GM21515 (cell line): ENCODE measurements around the gene MRPL28.
"Not testable (repeated sequence)": the region's sequence is repeated elsewhere in the genome, so short reads cannot be mapped to it uniquely, and the experiment has no call there.

Source experiments
- ATAC-seq: cut with Tn5 transposase; IDR thresholded peaks from one replicate; pipeline ENCODE4 v1.9.1; 2021; ENCODE audit not compliant: unreplicated experiment

The MRPL28 gene

GRCh38 chr16:341095-341973 lies 29.0 kb downstream of the MRPL28 start:
- ATAC-seq = not testable (repeated sequence)

GRCh38 chr16:340370-341091 lies 29.8 kb downstream of the MRPL28 start:
- ATAC-seq = no peak

DNA sequence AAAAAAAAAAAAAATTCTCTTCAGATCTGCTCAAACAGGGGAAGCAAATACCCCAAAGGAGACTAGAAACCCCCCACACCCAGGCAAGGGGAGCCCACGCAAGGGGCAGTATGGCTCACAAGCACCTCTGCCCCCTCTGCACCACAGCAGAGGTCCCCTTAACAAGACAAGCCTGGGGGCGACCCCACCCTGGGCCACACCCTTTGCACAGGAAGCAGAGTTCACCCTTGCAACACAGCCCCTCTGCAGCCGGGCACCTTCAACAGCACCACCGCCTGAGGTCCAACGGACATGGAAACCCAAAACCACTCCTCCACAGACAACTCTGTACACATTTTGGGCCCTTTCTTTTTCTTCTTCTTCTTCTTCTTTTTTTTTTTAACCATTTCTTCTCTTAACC lies 30.7 kb downstream of the MRPL28 start:
- ATAC-seq = no peak

DNA sequence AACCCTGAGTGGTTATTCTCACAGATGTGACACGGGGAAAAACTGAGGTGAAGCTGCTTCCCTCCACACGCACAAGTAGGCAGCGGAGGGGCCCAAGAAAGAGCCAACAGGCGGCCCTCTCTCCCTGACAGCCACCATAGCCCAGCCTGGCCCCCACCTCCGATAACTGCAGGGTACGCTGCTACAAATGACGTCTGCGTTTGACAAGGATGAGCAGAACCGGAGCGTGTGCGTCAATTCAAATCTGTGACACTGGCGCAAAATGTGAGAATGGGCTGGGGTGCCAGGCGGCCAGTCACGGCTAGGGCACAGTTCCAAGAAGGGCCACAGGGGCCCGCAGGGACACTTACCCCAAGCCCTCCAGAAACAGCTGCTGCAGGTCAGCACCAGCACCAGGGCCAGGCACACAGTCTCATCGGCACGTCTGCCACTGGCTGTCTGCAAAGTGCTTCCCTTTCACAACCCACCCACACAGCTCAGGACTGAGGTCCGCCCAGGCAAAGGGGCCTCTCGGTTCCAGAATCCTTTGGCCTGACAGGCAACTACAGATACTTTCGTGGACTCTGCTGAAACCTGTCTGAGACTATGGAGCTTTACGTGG lies 32.3 kb downstream of the MRPL28 start:
- ATAC-seq = no peak

- ATAC-seq = no peak
Measured at GRCh38 chr16:337437-337836, 32.9 kb downstream of the MRPL28 start.

- ATAC-seq = no peak
Measured at GRCh38 chr16:336269-336668, 34.1 kb downstream of the MRPL28 start.

- ATAC-seq = not testable (repeated sequence)
Measured at GRCh38 chr16:334861-335632, 35.3 kb downstream of the MRPL28 start.

DNA sequence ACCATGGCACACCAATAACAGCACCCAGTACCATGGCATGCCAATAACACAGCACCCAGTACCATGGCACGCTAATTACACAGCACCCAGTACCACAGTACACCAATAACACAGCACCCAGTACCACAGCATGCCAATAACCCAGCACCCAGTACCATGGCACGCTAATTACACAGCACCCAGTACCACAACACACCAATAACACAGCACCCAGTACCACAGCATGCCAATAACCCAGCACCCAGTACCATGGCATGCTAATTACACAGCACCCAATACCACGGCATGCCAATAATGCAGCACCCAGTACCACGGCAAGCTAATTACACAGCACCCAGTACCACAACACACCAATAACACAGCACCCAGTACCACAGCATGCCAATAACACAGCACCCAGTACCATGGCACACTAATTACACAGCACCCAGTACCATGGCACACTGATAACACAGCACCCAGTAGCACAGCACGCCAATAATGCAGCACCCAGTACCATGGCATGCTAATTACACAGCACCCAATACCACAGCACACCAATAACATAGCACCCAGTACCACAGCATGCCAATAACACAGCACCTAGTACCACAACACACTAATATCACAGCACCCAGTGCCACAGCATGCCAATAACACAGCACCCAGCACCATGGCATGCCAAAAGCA lies 36.0 kb downstream of the MRPL28 start:
- not testable (repeated sequence) for ATAC-seq

DNA sequence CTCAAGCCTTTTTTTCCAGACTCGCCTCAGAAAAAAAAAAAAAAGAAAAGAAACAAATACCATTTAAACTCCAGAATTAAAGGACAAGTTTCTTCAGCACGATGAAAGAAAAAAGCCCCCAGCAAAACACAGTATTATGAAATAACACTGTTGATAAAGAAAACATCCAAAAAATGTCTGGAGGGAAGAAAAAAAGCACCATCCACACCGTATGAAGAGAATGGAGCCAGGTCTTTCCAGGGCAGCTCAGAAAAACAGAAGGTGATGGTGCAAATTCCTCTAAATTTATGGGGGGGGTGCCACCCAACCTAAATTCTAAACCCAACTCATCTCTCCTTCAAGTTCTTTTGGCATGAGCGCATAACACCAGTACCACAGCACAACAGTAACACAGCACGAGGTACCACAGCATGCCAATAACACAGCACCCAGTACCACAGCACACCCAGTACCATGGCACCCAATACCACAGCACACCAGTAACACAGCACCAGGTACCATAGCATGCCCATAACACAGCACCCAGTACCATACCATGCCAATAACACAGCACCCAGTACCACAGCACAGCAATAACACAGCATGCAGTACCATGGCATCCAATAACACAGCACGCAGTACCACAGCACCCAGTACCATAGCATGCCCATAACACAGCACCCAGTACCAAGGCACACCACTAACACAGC lies 36.8 kb downstream of the MRPL28 start:
- no peak for ATAC-seq

- not testable (repeated sequence) for ATAC-seq
Measured at GRCh38 chr16:331181-331814, 39.0 kb downstream of the MRPL28 start.

DNA sequence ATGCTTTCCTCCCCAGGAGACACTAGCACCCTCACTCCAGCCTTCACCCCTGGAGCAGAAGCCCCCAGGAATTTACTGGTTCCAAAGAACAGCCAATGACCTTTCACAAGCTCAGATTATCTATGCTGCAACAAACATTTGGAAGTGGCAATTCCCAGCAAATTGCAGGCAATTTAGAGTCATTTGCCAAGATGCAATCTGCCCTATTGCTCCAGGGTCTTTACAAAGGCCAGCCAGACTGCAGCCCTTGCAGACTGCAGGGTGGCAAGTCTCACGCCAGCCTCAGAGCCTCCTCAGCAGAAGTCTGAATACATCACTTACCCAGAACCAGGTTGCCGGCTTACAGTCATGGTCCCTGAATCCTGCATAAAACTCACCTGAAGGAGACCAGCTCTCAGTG lies 39.6 kb downstream of the MRPL28 start:
- no peak for ATAC-seq

DNA sequence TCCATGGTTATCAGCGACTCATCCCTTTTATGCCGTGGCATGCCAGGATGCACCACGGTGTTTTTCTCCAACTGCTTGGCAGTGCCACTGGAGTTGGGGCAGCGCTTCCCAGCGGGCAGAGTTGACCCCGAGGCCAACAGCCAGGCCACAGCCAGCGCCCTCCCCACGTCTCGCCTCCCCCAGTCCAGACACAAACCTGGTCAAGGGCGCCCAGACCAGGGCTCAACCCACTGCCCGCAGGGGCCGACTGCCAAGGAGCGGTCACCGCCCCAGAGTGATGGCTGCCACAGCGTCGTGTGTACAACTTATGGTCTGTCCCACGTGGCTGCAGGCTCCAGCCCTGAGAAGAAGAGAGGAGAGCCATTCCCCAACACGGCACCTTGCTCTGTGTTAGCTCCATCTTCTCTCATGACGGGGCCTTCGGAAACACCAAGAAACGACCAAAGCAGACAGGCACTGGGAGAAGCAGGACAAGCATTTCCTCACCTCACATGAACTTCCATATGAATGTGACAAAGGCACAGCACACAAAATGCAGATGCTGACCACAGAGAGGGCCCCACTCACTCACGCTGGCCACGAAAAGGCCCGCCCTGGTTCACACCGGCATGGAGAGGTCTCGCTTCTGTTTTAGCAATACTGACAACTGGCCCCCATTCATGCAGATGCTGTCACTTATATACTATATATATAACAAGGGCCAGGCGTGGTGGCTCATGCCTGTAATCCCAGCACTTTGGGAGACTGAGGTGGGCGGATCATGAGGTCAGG lies 44.8 kb downstream of the MRPL28 start:
- no peak for ATAC-seq

- ATAC-seq = no peak
Measured at GRCh38 chr16:324451-325334, 45.6 kb downstream of the MRPL28 start.

GRCh38 chr16:324201-324450 lies 46.2 kb downstream of the MRPL28 start:
- no peak for ATAC-seq

DNA sequence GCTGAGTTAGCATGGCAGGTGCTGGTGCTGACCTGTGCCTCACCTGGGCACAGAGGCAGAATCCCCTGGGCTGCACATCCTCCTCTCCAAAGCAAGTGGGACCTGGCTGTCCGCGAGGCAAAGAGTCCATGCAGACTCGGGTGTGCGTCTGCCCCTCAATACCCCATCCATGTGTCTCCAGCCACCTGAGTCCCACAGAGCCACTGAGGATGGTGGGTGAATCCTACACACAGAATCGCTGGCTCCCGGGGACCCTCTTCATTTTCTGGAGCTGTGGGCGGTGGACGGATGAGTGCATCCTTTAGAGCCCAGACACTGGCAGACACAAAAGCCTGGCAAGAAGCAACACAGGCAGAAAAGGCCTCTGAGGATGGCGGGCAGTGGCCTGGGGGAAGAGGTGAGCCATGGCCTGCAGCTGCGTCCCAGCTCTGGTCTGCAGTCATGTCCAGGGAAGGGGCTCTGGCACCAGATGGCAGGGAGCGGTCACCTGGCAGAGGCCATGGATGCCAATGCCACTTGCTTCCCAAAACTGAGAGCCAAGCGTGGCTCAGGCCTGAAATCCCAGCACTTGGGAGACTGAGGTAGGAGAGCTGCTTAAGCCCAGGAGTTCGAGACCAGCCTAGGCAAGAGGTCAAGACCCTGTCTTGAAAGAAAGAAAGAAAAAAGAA lies 47.7 kb downstream of the MRPL28 start:
- ATAC-seq = no peak

- ATAC-seq = no peak
Measured at GRCh38 chr16:321532-321931, 48.8 kb downstream of the MRPL28 start.

- no peak for ATAC-seq
Measured at GRCh38 chr16:320206-320605, 50.1 kb downstream of the MRPL28 start.

GRCh38 chr16:318628-319027 lies 51.7 kb downstream of the MRPL28 start:
- ATAC-seq = no peak
